Measurements from ENCODE around the gene MYCBP2. TPM values are rescaled to one million over a fixed set of nuclear protein-coding genes. Genes with fewer than 3 reads are reported as not detected.

Gene MYCBP2
- total RNA-seq, 1 donor from 2014 or later, result 233 TPM

DNA sequence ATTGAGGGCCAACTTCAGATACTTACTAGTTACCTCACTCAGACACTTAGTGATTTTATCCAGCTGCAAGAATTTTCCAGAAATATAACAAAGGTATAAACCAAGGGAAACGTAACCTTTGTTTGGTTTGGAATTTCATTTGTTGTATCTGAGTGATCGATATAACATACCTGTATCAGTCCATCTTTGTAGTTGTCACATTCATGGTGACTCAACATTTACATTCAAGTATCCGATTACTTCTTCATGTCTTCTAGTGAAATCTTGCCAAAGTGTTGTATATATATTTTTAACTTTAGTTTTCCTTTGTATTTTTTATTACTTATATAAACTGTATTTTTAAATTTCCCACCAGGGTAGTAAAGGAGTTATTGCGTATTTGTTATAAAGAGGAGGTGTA, 16.9 kb upstream of the MYCBP2 start:
- TF ChIP-seq, protein P1, sequence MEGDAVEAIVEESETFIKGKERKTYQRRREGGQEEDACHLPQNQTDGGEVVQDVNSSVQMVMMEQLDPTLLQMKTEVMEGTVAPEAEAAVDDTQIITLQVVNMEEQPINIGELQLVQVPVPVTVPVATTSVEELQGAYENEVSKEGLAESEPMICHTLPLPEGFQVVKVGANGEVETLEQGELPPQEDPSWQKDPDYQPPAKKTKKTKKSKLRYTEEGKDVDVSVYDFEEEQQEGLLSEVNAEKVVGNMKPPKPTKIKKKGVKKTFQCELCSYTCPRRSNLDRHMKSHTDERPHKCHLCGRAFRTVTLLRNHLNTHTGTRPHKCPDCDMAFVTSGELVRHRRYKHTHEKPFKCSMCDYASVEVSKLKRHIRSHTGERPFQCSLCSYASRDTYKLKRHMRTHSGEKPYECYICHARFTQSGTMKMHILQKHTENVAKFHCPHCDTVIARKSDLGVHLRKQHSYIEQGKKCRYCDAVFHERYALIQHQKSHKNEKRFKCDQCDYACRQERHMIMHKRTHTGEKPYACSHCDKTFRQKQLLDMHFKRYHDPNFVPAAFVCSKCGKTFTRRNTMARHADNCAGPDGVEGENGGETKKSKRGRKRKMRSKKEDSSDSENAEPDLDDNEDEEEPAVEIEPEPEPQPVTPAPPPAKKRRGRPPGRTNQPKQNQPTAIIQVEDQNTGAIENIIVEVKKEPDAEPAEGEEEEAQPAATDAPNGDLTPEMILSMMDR (IDR thresholded peaks at IDR 0.05; ENCODE audit: partially characterized antibody, unreplicated experiment), result no peak
- Mint-ChIP-seq H3K27me3 (ENCODE audit: unreplicated experiment) (peaks cover 12% of the 10 kb centered on the region), H3K36me3 (ENCODE audit: unreplicated experiment) (peaks cover 11% of the 10 kb centered on the region), H3K9me3 (ENCODE audit: unreplicated experiment) (peaks cover 8% of the 10 kb centered on the region), H3K27ac (ENCODE audit: unreplicated experiment) (no peak overlapping the region), H3K4me1 (ENCODE audit: low read depth, unreplicated experiment) (peaks cover 23% of the 10 kb centered on the region), H3K4me3 (ENCODE audit: unreplicated experiment) (no peak overlapping the region)
- no peak for DNase-seq

DNA sequence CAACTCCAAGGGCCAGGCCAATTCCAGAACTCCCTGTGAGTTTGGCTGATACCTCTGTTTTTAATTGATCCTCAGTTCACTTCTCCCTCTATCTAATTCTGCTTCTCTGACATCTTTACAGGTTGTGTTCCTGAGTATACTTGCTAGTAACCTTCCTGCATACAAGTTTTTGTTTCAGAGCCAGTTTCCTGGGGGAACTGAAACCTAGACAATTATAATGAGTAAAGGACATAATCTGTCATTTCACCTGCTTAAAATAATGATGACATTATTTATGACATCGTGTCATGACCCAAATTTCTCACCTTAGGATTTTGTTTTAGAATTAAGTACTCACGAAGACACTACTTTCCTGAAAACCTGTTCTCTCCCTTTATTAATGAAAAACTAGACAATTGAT, 12.5 kb upstream of the MYCBP2 start:
- Mint-ChIP-seq H3K4me1 (ENCODE audit: low read depth, unreplicated experiment) (peaks cover 33% of the 10 kb centered on the region), H3K27ac (ENCODE audit: unreplicated experiment) (peak overlapping the region; percentile 75), H3K4me3 (ENCODE audit: unreplicated experiment) (peak overlapping the region; percentile 22), H3K27me3 (ENCODE audit: unreplicated experiment) (peaks cover 14% of the 10 kb centered on the region), H3K36me3 (ENCODE audit: unreplicated experiment) (peaks cover 11% of the 10 kb centered on the region), H3K9me3 (ENCODE audit: unreplicated experiment) (peaks cover 13% of the 10 kb centered on the region)
- no peak for DNase-seq
- TF ChIP-seq, protein P1 (IDR thresholded peaks at IDR 0.05; ENCODE audit: partially characterized antibody, unreplicated experiment), result no peak

DNA sequence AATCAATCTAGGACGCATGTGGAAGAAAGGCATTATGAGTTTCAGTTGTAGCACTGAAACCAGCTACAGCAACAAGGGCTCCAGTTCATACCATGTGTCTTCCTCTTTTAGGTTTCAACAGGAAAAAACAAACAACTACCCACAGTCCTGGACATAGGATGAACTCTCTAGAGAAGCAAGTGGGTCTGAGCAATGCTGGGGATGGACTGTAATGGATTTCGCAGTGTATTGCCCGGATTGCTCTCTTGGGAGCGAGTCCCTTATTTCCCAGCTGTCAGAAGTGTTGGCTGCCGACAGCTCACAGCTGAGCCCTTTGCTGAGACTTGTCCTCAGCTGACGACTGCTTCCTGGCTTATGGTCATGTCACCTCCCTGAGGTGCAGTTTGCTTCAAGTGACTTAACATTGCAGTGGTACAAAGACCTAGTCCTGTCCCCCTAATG, 12.1 kb upstream of the MYCBP2 start:
- H3K27ac Mint-ChIP-seq (ENCODE audit: unreplicated experiment), result peak overlapping the region; percentile 75
- peaks cover 16% of the 10 kb centered on the region for H3K27me3 Mint-ChIP-seq (ENCODE audit: unreplicated experiment)
- no peak overlapping the region for H3K4me3 Mint-ChIP-seq (ENCODE audit: unreplicated experiment)
- peaks cover 11% of the 10 kb centered on the region for H3K36me3 Mint-ChIP-seq (ENCODE audit: unreplicated experiment)
- H3K4me1 Mint-ChIP-seq (ENCODE audit: low read depth, unreplicated experiment), result peaks cover 35% of the 10 kb centered on the region
- H3K9me3 Mint-ChIP-seq (ENCODE audit: unreplicated experiment), result peaks cover 13% of the 10 kb centered on the region
- TF ChIP-seq, protein P1 (IDR thresholded peaks at IDR 0.05; ENCODE audit: partially characterized antibody, unreplicated experiment), result no peak
- peak; percentile 78 for DNase-seq

DNA sequence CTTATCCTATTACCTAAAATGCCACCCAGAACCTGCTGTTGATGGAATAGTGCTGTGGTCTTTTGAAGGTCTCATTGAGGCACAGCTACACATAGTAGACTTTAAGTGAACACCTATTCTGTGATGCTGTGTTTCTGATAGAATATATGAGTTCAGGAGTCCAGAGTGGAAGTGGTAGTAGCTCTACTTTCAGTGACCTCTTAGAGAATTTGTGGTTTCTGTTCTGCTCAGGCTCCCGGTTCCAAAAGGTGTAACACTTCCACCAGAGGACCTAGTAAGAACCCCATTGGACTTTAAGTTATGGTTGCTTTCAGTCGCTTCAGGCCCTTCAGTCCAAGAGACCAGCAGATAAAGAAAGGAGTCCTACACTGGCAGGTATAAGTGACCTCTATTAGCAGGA, 11.4 kb upstream of the MYCBP2 start:
- Mint-ChIP-seq H3K27me3 (ENCODE audit: unreplicated experiment) (peaks cover 16% of the 10 kb centered on the region), H3K27ac (ENCODE audit: unreplicated experiment) (no peak overlapping the region), H3K4me1 (ENCODE audit: low read depth, unreplicated experiment) (peaks cover 39% of the 10 kb centered on the region), H3K9me3 (ENCODE audit: unreplicated experiment) (peaks cover 15% of the 10 kb centered on the region), H3K36me3 (ENCODE audit: unreplicated experiment) (peaks cover 11% of the 10 kb centered on the region), H3K4me3 (ENCODE audit: unreplicated experiment) (no peak overlapping the region)
- TF ChIP-seq, protein P1 (IDR thresholded peaks at IDR 0.05; ENCODE audit: partially characterized antibody, unreplicated experiment), result no peak
- no peak for DNase-seq

DNA sequence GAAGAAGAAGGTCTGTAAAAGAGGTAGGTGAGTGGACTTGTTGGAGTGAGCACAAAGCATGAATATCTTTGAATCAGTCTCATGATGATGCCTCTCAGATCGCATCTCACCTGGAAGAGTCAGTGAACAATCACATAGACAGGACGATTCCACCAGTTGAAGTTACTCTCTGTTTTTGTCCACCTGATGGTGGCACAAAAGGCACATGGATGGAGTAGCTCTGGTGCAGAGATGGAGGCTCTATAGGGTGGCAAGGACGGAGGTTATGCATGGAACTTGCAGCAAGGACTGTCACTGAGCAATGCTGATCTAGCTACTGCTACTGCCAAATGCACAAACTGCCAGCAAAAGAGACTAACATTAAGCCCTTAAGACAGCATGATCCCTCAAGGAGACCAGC, 10.3 kb upstream of the MYCBP2 start:
- Mint-ChIP-seq H3K36me3 (ENCODE audit: unreplicated experiment) (peaks cover 11% of the 10 kb centered on the region), H3K4me3 (ENCODE audit: unreplicated experiment) (no peak overlapping the region), H3K27me3 (ENCODE audit: unreplicated experiment) (peaks cover 13% of the 10 kb centered on the region), H3K4me1 (ENCODE audit: low read depth, unreplicated experiment) (peaks cover 39% of the 10 kb centered on the region), H3K27ac (ENCODE audit: unreplicated experiment) (no peak overlapping the region), H3K9me3 (ENCODE audit: unreplicated experiment) (peaks cover 15% of the 10 kb centered on the region)
- TF ChIP-seq, protein P1 (IDR thresholded peaks at IDR 0.05; ENCODE audit: partially characterized antibody, unreplicated experiment), result no peak
- DNase-seq, result no peak
